Measurements from ENCODE around the gene B3GNT2.

DNA sequence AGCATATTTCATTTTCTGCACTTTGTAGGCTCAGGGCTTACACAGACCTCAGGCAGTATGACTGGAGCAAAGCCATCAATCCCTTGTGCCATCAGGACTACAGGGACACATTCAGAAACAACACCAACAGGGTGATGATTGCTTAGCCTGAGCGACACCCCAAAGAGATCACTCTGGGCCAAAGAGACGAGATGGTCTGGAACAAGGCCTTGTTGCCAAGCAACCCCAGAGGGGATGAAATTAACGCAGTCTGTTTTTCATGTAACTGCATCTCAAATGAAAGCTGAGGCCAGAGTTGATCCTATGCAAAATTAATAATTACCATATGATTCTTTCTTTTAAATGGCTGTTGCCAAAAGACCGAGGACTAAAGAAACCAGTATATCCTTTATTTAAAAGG is 20.2 kb upstream of the B3GNT2 start:
- TF ChIP-seq CTCF (IDR thresholded peaks at IDR 0.05; ENCODE audit: borderline replicate concordance, extremely low read depth, low read length, poor library complexity, severe bottlenecking) (no peak), EZH2 (IDR thresholded peaks at IDR 0.05; ENCODE audit: borderline replicate concordance, low read depth, low read length, severe bottlenecking) (no peak)

Measured in DND-41 (cell line).